HG02571 (cell line): ENCODE results near the gene KCNK4.
A peak's percentile ranks its signal among the peaks of the same experiment; 100 is the strongest.

Source experiments
- ATAC-seq: cut with Tn5 transposase; IDR thresholded peaks from one replicate; pipeline ENCODE4 v1.9.1; 2021; ENCODE audit warnings: mild to moderate bottlenecking, moderate library complexity; ENCODE audit not compliant: unreplicated experiment

The KCNK4 gene

GRCh38 chr11:64291262-64291751 lies at the start of gene KCNK4:
Gene KCNK4, plus strand, starts transcription at chr11:64291302. Its CDS starts 1,717 bp downstream, at chr11:64293019.
- no peak for ATAC-seq

- ATAC-seq, result peak; percentile 47
Measured at GRCh38 chr11:64241491-64242374, 49.4 kb upstream of the KCNK4 start.

- no peak for ATAC-seq
Measured at GRCh38 chr11:64243236-64243854, 47.8 kb upstream of the KCNK4 start.

GRCh38 chr11:64244107-64244506 lies 47.0 kb upstream of the KCNK4 start:
- no peak for ATAC-seq

- no peak for ATAC-seq
Measured at GRCh38 chr11:64244966-64245365, 46.1 kb upstream of the KCNK4 start.

- no peak for ATAC-seq
Measured at GRCh38 chr11:64245401-64245796, 45.7 kb upstream of the KCNK4 start.

- no peak for ATAC-seq
Measured at GRCh38 chr11:64245797-64246620, 45.1 kb upstream of the KCNK4 start.

- ATAC-seq, result peak; percentile 7
Measured at GRCh38 chr11:64246621-64246870, 44.6 kb upstream of the KCNK4 start.

GRCh38 chr11:64246871-64247728 lies 44.0 kb upstream of the KCNK4 start, which contains the start of gene PPP1R14B:
Gene PPP1R14B, minus strand, starts transcription at chr11:64246943. Its CDS starts 270 bp downstream, at chr11:64246673.
- peak; percentile 32 for ATAC-seq

GRCh38 chr11:64247729-64248531 lies 43.2 kb upstream of the KCNK4 start:
- ATAC-seq, result no peak

- no peak for ATAC-seq
Measured at GRCh38 chr11:64248578-64248977, 42.5 kb upstream of the KCNK4 start.

- no peak for ATAC-seq
Measured at GRCh38 chr11:64249038-64249437, 42.1 kb upstream of the KCNK4 start.

GRCh38 chr11:64249563-64250414 lies 41.3 kb upstream of the KCNK4 start:
- no peak for ATAC-seq

GRCh38 chr11:64250415-64251015 lies 40.6 kb upstream of the KCNK4 start:
- ATAC-seq, result no peak

- no peak for ATAC-seq
Measured at GRCh38 chr11:64251016-64251752, 39.9 kb upstream of the KCNK4 start, which contains the start of gene PLCB3. Gene PLCB3, plus strand, starts transcription at chr11:64251530. Its CDS starts 120 bp downstream, at chr11:64251650.

GRCh38 chr11:64251753-64252002 lies 39.4 kb upstream of the KCNK4 start:
- no peak for ATAC-seq

GRCh38 chr11:64252003-64252872 lies 38.9 kb upstream of the KCNK4 start:
- ATAC-seq, result no peak
